CD14-positive monocyte (primary cell): ENCODE data around the gene AJAP1. TPM values are rescaled to one million over a fixed set of nuclear protein-coding genes. Genes with fewer than 3 reads are reported as not detected.

Source experiments
- DNase-seq, 3 donors: peaks; one replicate each; pipeline ENCODE4 v3.0.0-alpha.2; 2011 to 2022
- H2AFZ ChIP-seq: 2 replicates; pipeline ENCODE4 v1.6.0; 2012; ENCODE audit warnings: mild to moderate bottlenecking, low read depth, low read length, inconsistent platforms; ENCODE audit not compliant: insufficient read depth, poor library complexity, severe bottlenecking
- H3K27ac ChIP-seq, 2 donors: 1 replicate in 1 of 2; 2 replicates in 1 of 2; pipeline ENCODE4 v1.5.1; 2012 to 2013; ENCODE audit warnings: low read length in 2 of 2, control low read depth in 1 of 2, inconsistent platforms in 1 of 2, low read depth in 1 of 2, mild to moderate bottlenecking in 1 of 2
- H3K27me3 ChIP-seq, 2 donors: one replicate each; pipeline versions ENCODE4 v1.6.0 to v1.6.1; 2011 to 2013; ENCODE audit warnings: low read length in 2 of 2; ENCODE audit not compliant: control insufficient read depth in 2 of 2, insufficient read depth in 2 of 2
- H3K36me3 ChIP-seq, 2 donors: replicated peaks in 1 of 2; 1 replicate in 1 of 2; 2 replicates in 1 of 2; pipeline versions ENCODE4 v1.5.1 to v1.6.1; 2012 to 2013; ENCODE audit warnings: low read length in 2 of 2, control low read depth in 1 of 2, inconsistent platforms in 1 of 2, mild to moderate bottlenecking in 1 of 2; ENCODE audit not compliant: insufficient read depth in 2 of 2, control insufficient read depth in 1 of 2
- H3K4me1 ChIP-seq, 2 donors: 1 replicate in 1 of 2; 2 replicates in 1 of 2; pipeline versions ENCODE4 v1.5.1 to v1.6.1; 2012 to 2013; ENCODE audit warnings: low read length in 2 of 2, control low read depth in 1 of 2, inconsistent platforms in 1 of 2, mild to moderate bottlenecking in 1 of 2, moderate library complexity in 1 of 2; ENCODE audit not compliant: insufficient read depth in 2 of 2, control insufficient read depth in 1 of 2
- H3K4me2 ChIP-seq: replicated peaks from 2 replicates; pipeline ENCODE3; 2012; ENCODE audit warnings: low read length, moderate library complexity, mild to moderate bottlenecking; ENCODE audit not compliant: poor library complexity, severe bottlenecking; ENCODE audit errors: extremely low read depth
- H3K4me3 ChIP-seq, 3 experiments: fragments of 200-600 bp in 1 of 3; sonication (generic) in 1 of 3; replicated peaks in 1 of 3; 1 replicate in 2 of 3; 2 replicates in 1 of 3; pipeline ENCODE4 v1.5.1; 2011 to 2013; ENCODE audit warnings: low read length in 3 of 3, mild to moderate bottlenecking in 3 of 3, control low read depth in 2 of 3, low read depth in 2 of 3, inconsistent platforms in 1 of 3, moderate library complexity in 1 of 3
- H3K79me2 ChIP-seq: 2 replicates; pipeline ENCODE4 v1.6.0; 2012; ENCODE audit warnings: mild to moderate bottlenecking, control low read depth, inconsistent platforms, low read length, moderate library complexity; ENCODE audit not compliant: insufficient read depth
- H3K9ac ChIP-seq: 2 replicates; pipeline ENCODE4 v1.6.0; 2017; ENCODE audit warnings: low read length, mild to moderate bottlenecking; ENCODE audit not compliant: insufficient read depth, poor library complexity, severe bottlenecking
- H3K9me3 ChIP-seq, 2 donors: replicated peaks in 1 of 2; 1 replicate in 1 of 2; 2 replicates in 1 of 2; pipeline versions ENCODE4 v1.5.1 to v1.6.1; 2012 to 2013; ENCODE audit warnings: low read length in 2 of 2, control low read depth in 1 of 2; ENCODE audit not compliant: control insufficient read depth in 1 of 2, insufficient read depth in 1 of 2
- H4K20me1 ChIP-seq: 2 replicates; pipeline ENCODE4 v1.6.0; 2012; ENCODE audit warnings: mild to moderate bottlenecking, low read length, control low read depth, moderate library complexity; ENCODE audit not compliant: insufficient read depth
- H3K27ac Mint-ChIP-seq, 7 donors: one replicate each; pipeline ENCODE4 v1.8.0; 2020; ENCODE audit warnings: mild to moderate bottlenecking in 7 of 7, mixed read lengths in 7 of 7, moderate library complexity in 6 of 7, inconsistent platforms in 2 of 7
- H3K27me3 Mint-ChIP-seq, 3 donors: one replicate each; pipeline ENCODE4 v1.8.0; 2021 to 2022; ENCODE audit warnings: low read depth in 3 of 3, mild to moderate bottlenecking in 3 of 3, mixed read lengths in 3 of 3, moderate library complexity in 3 of 3, inconsistent platforms in 1 of 3
- H3K36me3 Mint-ChIP-seq, 2 donors: one replicate each; pipeline ENCODE4 v1.8.0; 2020; ENCODE audit warnings: mixed read lengths in 2 of 2, inconsistent platforms in 1 of 2, mild to moderate bottlenecking in 1 of 2
- H3K4me1 Mint-ChIP-seq: one replicate; pipeline ENCODE4 v1.8.0; 2020; ENCODE audit warnings: mild to moderate bottlenecking, mixed read lengths
- H3K4me3 Mint-ChIP-seq, 2 donors: one replicate each; pipeline ENCODE4 v1.8.0; 2020; ENCODE audit warnings: mild to moderate bottlenecking in 2 of 2, mixed read lengths in 2 of 2, moderate library complexity in 1 of 2
- H3K9me3 Mint-ChIP-seq, 7 donors: one replicate each; pipeline ENCODE4 v1.8.0; 2020 to 2022; ENCODE audit warnings: mixed read lengths in 7 of 7, mild to moderate bottlenecking in 6 of 7, moderate library complexity in 6 of 7, inconsistent platforms in 2 of 7
- CTCF ChIP-seq: fragments of 200-600 bp; IDR thresholded peaks from one replicate; pipeline ENCODE4 v1.8.0; 2022; ENCODE audit warnings: antibody characterized with exemption, mild to moderate bottlenecking
- WGBS: methylation state at CpG from one replicate; pipeline ENCODE4 v1.1.5; 2013; ENCODE audit warnings: missing lambda C conversion rate; ENCODE audit not compliant: insufficient coverage; 5-methylcytosine and 5-hydroxymethylcytosine counted together
- intact Hi-C, 2 donors: fragments of 100-400 bp; cut with micrococcal nuclease; formaldehyde crosslinking; loops; one replicate each; pipeline versions ENCODE4 v1.15.0 to v1.15.1; 2023
- polyA plus RNA-seq, 3 donors: library from polyadenylated mRNA; depleted of rRNA in 1 of 3; unstranded in 2 of 3; stranded (reverse) in 1 of 3; fragments of 300-500 nt in 2 of 3; fragments of >200 nt in 1 of 3; fragmentation: Illumina TruSeq in 2 of 3; gene quantifications; 1 replicate in 2 of 3; 2 replicates in 1 of 3; pipeline ENCODE4 v1.2.3, GENCODE V29; 2012 to 2021

Gene AJAP1
- polyA plus RNA-seq, 3 donors = not detected

GRCh38 chr1:4796161-4797015 is 142.0 kb downstream of the AJAP1 start:
- H3K27me3 Mint-ChIP-seq = peaks cover 2 to 15% (median 2%) of the 10 kb centered on the region in 3 donors
- no peak overlapping the region for H3K4me3 ChIP-seq
- no peaks in the 10 kb centered on the region for H3K36me3 ChIP-seq
- no peaks in the 10 kb centered on the region for H3K27me3 ChIP-seq
- no peaks in the 10 kb centered on the region for H3K79me2 ChIP-seq
- H3K9ac ChIP-seq = no peak overlapping the region
- no peaks in the 10 kb centered on the region for H3K4me1 Mint-ChIP-seq
- peaks cover 0 to 11% (median 3%) of the 10 kb centered on the region in 7 donors for H3K9me3 Mint-ChIP-seq
- intact Hi-C loops = no loop called here
- H3K27ac Mint-ChIP-seq = no peak overlapping the region
- no peaks in the 10 kb centered on the region for H3K4me1 ChIP-seq
- no peak overlapping the region for H3K4me3 Mint-ChIP-seq
- H3K27ac ChIP-seq = no peak overlapping the region
- no peak for DNase-seq
- H3K9me3 ChIP-seq = peaks cover 0 to 3% of the 10 kb centered on the region in 2 donors
- TF ChIP-seq CTCF = no peak
- no peak overlapping the region for H2AFZ ChIP-seq
- 90% methylated on average over 2 of the region's 11 CpGs for WGBS
- H3K4me2 ChIP-seq = no peak overlapping the region
- H4K20me1 ChIP-seq = no peaks in the 10 kb centered on the region
- H3K36me3 Mint-ChIP-seq = no peaks in the 10 kb centered on the region

GRCh38 chr1:4797016-4797410 is 142.6 kb downstream of the AJAP1 start:
- no peak for TF ChIP-seq CTCF
- intact Hi-C loops = no loop called here
- Histone ChIP-seq H2AFZ (no peak overlapping the region), H3K79me2 (no peaks in the 10 kb centered on the region), H3K27ac (no peak overlapping the region), H3K36me3 (no peaks in the 10 kb centered on the region), H3K4me2 (no peak overlapping the region), H3K4me3 (no peak overlapping the region), H3K9me3 (peaks cover 0 to 3% of the 10 kb centered on the region in 2 donors), H3K4me1 (no peaks in the 10 kb centered on the region), H4K20me1 (no peaks in the 10 kb centered on the region), H3K9ac (no peak overlapping the region), H3K27me3 (no peaks in the 10 kb centered on the region)
- H3K36me3 Mint-ChIP-seq = no peaks in the 10 kb centered on the region
- peaks cover 2 to 15% (median 2%) of the 10 kb centered on the region in 3 donors for H3K27me3 Mint-ChIP-seq
- whole genome bisulfite sequencing = 68% methylated on average over 5 of the region's 6 CpGs
- H3K27ac Mint-ChIP-seq = no peak overlapping the region
- no peak overlapping the region for H3K4me3 Mint-ChIP-seq
- H3K9me3 Mint-ChIP-seq = peaks cover 0 to 13% (median 5%) of the 10 kb centered on the region in 7 donors
- DNase-seq = no peak
- H3K4me1 Mint-ChIP-seq = no peaks in the 10 kb centered on the region
